ENCODE data around the gene ZSWIM7. TPM values are rescaled to one million over a fixed set of nuclear protein-coding genes. Genes with fewer than 3 reads are reported as not detected.

Gene ZSWIM7
- total RNA-seq, 1 donor from 2014 or later = 41.6 TPM

GRCh38 chr17:15954222-15954621 is 45.3 kb downstream of the ZSWIM7 start:
- peak; percentile 85 for DNase-seq (ENCODE audit: low read depth)
- H3K4me3 ChIP-seq (ENCODE audit: low read depth, low read length) = no peak overlapping the region
- no peak for TF ChIP-seq CTCF (IDR thresholded peaks at IDR 0.05; ENCODE audit: insufficient read depth, low read length, poor library complexity, severe bottlenecking)
- H3K27me3 ChIP-seq (ENCODE audit: control insufficient read depth, insufficient read depth, low read length) = no peaks in the 10 kb centered on the region
- no peaks in the 10 kb centered on the region for H3K36me3 ChIP-seq (ENCODE audit: control insufficient read depth, insufficient read depth, low read length)

DNA sequence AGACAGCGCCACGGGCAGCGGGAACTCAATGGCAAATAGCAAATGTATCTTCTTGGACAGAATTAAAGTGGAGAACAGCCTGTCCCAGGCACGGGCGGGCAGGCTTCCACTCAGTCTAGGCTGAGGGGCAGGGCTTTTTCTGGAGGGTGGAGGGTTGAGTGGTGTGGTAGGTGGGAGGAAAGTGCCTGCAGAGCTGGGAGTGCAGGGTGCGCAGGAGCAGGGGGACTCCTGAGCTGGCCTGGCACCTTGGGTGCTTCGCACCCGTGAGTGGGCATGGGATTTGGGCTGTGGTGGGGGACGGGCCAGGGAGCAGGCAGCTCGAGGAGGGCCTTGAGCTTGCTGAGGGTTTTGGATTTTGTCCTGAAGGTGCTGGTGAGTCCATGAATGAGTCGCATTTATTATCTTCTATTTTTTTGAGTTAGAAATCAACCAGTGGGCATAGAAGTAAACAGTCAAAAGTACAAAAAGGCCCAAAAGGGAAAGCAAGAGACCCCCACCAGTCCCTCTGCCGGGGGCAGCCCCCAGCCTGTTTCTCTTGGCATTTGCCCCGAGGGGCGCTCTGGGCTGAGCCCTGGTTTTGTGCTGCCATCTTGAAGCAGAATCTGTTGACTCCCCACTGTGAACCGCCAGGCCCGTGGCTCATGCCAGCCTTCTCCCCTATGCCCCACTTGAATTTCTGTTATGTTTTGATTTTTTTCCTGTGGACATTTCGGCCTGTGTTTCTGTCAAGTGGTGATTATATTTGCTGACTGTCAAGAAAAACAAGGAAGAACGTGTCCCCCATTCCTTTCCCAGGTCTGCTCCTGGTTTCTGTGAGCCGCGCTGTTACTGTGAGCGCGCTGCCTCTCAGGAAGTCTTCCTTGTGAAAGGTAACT is 46.4 kb downstream of the ZSWIM7 start:
- no peak overlapping the region for H3K4me3 ChIP-seq (ENCODE audit: low read depth, low read length)
- H3K36me3 ChIP-seq (ENCODE audit: control insufficient read depth, insufficient read depth, low read length) = no peaks in the 10 kb centered on the region
- no peak for TF ChIP-seq CTCF (IDR thresholded peaks at IDR 0.05; ENCODE audit: insufficient read depth, low read length, poor library complexity, severe bottlenecking)
- DNase-seq (ENCODE audit: low read depth) = no peak
- no peaks in the 10 kb centered on the region for H3K27me3 ChIP-seq (ENCODE audit: control insufficient read depth, insufficient read depth, low read length)

GRCh38 chr17:15952048-15952532 is 47.4 kb downstream of the ZSWIM7 start:
- H3K4me3 ChIP-seq (ENCODE audit: low read depth, low read length) = no peak overlapping the region

GRCh38 chr17:15951368-15952047 is 48.0 kb downstream of the ZSWIM7 start:
- H3K27me3 ChIP-seq (ENCODE audit: control insufficient read depth, insufficient read depth, low read length) = no peaks in the 10 kb centered on the region
- DNase-seq (ENCODE audit: low read depth) = no peak
- no peaks in the 10 kb centered on the region for H3K36me3 ChIP-seq (ENCODE audit: control insufficient read depth, insufficient read depth, low read length)
- no peak for TF ChIP-seq CTCF (IDR thresholded peaks at IDR 0.05; ENCODE audit: insufficient read depth, low read length, poor library complexity, severe bottlenecking)
- no peak overlapping the region for H3K4me3 ChIP-seq (ENCODE audit: low read depth, low read length)

More at GRCh38 chr17:15952048-15952532, 47.4 kb downstream of the ZSWIM7 start:
- no peaks in the 10 kb centered on the region for H3K36me3 ChIP-seq (ENCODE audit: control insufficient read depth, insufficient read depth, low read length)
- no peaks in the 10 kb centered on the region for H3K27me3 ChIP-seq (ENCODE audit: control insufficient read depth, insufficient read depth, low read length)
- DNase-seq (ENCODE audit: low read depth) = no peak
- TF ChIP-seq CTCF (IDR thresholded peaks at IDR 0.05; ENCODE audit: insufficient read depth, low read length, poor library complexity, severe bottlenecking) = no peak

DNA sequence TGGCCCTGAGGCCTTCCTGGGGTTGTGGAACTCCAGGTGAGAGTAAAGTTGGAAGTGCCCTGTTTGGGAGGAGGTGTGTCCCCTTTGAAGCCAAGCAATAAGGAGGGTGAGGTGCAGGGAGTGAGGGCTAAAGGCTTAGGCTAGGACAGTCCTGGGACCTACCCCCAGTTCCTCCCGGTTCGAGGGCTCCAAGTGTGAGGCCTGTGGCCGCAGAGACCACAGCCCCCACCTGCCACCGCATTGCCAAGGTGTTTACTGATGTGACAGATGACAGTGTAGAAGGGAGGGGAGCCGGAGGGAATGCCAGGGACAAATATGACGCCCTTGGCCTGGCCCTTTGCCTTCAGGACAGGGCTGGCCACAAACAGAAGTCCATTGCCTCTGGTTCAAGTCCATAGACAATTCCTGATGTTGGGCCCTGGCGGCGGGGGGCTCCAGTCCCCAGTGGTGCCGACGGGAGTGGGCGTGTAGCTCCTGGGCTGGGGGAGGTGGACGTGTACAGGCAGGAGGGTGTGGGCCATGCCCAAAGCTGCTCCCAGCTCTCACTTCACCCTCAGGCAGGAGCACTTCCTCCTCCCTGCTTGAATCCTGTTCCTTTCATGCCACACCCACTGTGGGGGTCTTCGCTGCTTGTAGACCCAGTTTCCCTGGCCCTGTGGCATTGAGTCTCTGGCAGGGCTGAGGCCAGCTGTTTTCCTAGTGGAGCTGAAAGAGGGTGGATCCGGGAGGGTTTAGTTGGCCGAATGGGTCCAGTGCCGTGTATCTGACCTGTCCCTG is 51.3 kb downstream of the ZSWIM7 start:
- TF ChIP-seq CTCF (IDR thresholded peaks at IDR 0.05; ENCODE audit: insufficient read depth, low read length, poor library complexity, severe bottlenecking) = no peak
- Histone ChIP-seq H3K4me3 (ENCODE audit: low read depth, low read length) (no peak overlapping the region), H3K27me3 (ENCODE audit: control insufficient read depth, insufficient read depth, low read length) (no peaks in the 10 kb centered on the region), H3K36me3 (ENCODE audit: control insufficient read depth, insufficient read depth, low read length) (no peaks in the 10 kb centered on the region)
- DNase-seq (ENCODE audit: low read depth) = no peak

All from kidney epithelial cell (primary cell).